GM12878 (cell line): ENCODE measurements around the gene NDUFC1. TPM values are rescaled to one million over a fixed set of nuclear protein-coding genes. Genes with fewer than 3 reads are reported as not detected.

Experiments used
- ATAC-seq: fragments of 200-7000 bp; cut with Tn5 transposase; 3 replicates; pipeline ENCODE4 v1.9.1; 2020; ENCODE audit warnings: mild to moderate bottlenecking, moderate library complexity
- BruUV-seq: library from RNA; stranded (reverse); fragments of 400-500 nt; replicated peaks from 2 replicates; lab custom pipeline; 2021; lab: Mats Ljungman, UMichigan
- CTCF ChIA-PET: fragments of 300-600 bp; sonication (Branson Sonifier 250); formaldehyde crosslinking; extraction: SDS; loops from one replicate; lab custom pipeline; 2021; ENCODE audit warnings: inconsistent platforms; lab: Yijun Ruan, JAX
- POLR2A ChIA-PET: fragments of 350-600 bp; formaldehyde crosslinking; extraction: SDS; loops from one replicate; lab custom pipeline; 2021; ENCODE audit warnings: inconsistent platforms; lab: Charles Lee
- RAD21 ChIA-PET: fragments of 300-600 bp; sonication (Branson Sonifier 250); formaldehyde crosslinking; loops from one replicate; lab custom pipeline; 2023; ENCODE audit warnings: antibody characterized with exemption; ENCODE audit not compliant: unreplicated experiment; lab: Charles Lee
- SMC1A ChIA-PET: fragments of 300-600 bp; sonication (Branson Sonifier 250); formaldehyde crosslinking; loops from one replicate; lab custom pipeline; 2023; ENCODE audit not compliant: unreplicated experiment, uncharacterized antibody; lab: Charles Lee
- DNase-seq: peaks from one replicate; pipeline ENCODE4 v3.0.0-alpha.2; 2011; ENCODE audit warnings: low read depth, low spot score
- FAIRE-seq: peaks from 3 replicates; lab custom pipeline; 2011; peaks lifted over from hg19 to GRCh38; lab: Jason Lieb, UNC
- H2AFZ ChIP-seq: 2 replicates; pipeline ENCODE4 v1.6.0; 2011; ENCODE audit warnings: low read depth, low read length, control low read depth; ENCODE audit not compliant: control insufficient read depth
- H3K27ac ChIP-seq: 2 replicates; pipeline ENCODE4 v1.5.1; 2011; ENCODE audit warnings: control low read depth; ENCODE audit not compliant: control insufficient read depth, insufficient read depth
- H3K27me3 ChIP-seq, 2 experiments: replicated peaks in 1 of 2; 2 replicates each; pipeline versions ENCODE4 v1.6.0 to v1.6.1; 2011; ENCODE audit warnings: low read length in 1 of 2; ENCODE audit not compliant: control insufficient read depth in 2 of 2, insufficient read depth in 2 of 2
- H3K36me3 ChIP-seq, 2 experiments: 2 replicates each; pipeline ENCODE4 v1.5.1; 2011; ENCODE audit warnings: low read length in 1 of 2; ENCODE audit not compliant: control insufficient read depth in 2 of 2, insufficient read depth in 2 of 2
- H3K4me1 ChIP-seq: 2 replicates; pipeline ENCODE4 v1.6.1; 2011; ENCODE audit warnings: mild to moderate bottlenecking, low read length, moderate library complexity, mixed read lengths; ENCODE audit not compliant: control insufficient read depth, insufficient read depth
- H3K4me2 ChIP-seq: 2 replicates; pipeline ENCODE4 v1.6.0; 2011; ENCODE audit warnings: control low read depth; ENCODE audit not compliant: control insufficient read depth, insufficient read depth
- H3K4me3 ChIP-seq: fragments of 200-600 bp; sonication (generic); 2 replicates; pipeline ENCODE4 v1.5.1; 2016
- H3K79me2 ChIP-seq: 2 replicates; pipeline ENCODE4 v1.6.0; 2011; ENCODE audit warnings: low read length; ENCODE audit not compliant: control insufficient read depth, insufficient read depth
- H3K9ac ChIP-seq: 2 replicates; pipeline ENCODE4 v1.8.0; 2011; ENCODE audit warnings: low read length, control low read depth, mixed read lengths; ENCODE audit not compliant: control insufficient read depth, insufficient read depth
- H3K9me3 ChIP-seq: replicated peaks from 3 replicates; pipeline ENCODE4 v1.5.1; 2011; ENCODE audit warnings: mild to moderate bottlenecking, low read length; ENCODE audit not compliant: control insufficient read depth, insufficient read depth
- H4K20me1 ChIP-seq: 2 replicates; pipeline ENCODE4 v1.6.0; 2011; ENCODE audit not compliant: control insufficient read depth, insufficient read depth
- EGR1 ChIP-seq, 2 experiments: IDR thresholded peaks; 1 replicate in 1 of 2; 2 replicates in 1 of 2; pipeline ENCODE4 v1.6.1; 2011 to 2012; ENCODE audit warnings: low read depth in 2 of 2, low read length in 2 of 2, borderline replicate concordance in 1 of 2, mild to moderate bottlenecking in 1 of 2, moderate library complexity in 1 of 2
- GATAD2B ChIP-seq: fragments of 450-650 bp; conservative IDR thresholded peaks from 2 replicates; pipeline ENCODE4 v1.6.1; 2017; ENCODE audit warnings: low read depth, mild to moderate bottlenecking, moderate library complexity
- NBN ChIP-seq: fragments of 450-650 bp; IDR thresholded peaks from 2 replicates; pipeline ENCODE4 v1.6.1; 2016
- POLR2A ChIP-seq: IDR thresholded peaks from 2 replicates; pipeline ENCODE4 v1.6.1; 2011; ENCODE audit warnings: low read depth, mild to moderate bottlenecking, low read length
- PRDM15 ChIP-seq: fragments of 450-650 bp; formaldehyde crosslinking; IDR thresholded peaks from 2 replicates; pipeline ENCODE4 v1.4.0; 2020; ENCODE audit warnings: mild to moderate bottlenecking, moderate library complexity
- RB1 ChIP-seq: fragments of 450-650 bp; formaldehyde crosslinking; IDR thresholded peaks from 2 replicates; pipeline ENCODE4 v1.6.1; 2017; ENCODE audit warnings: mild to moderate bottlenecking, borderline replicate concordance
- RBBP5 ChIP-seq: fragments of 200-600 bp; sonication (generic); conservative IDR thresholded peaks from 2 replicates; pipeline ENCODE4 v1.6.1; 2016
- SMARCA5 ChIP-seq: fragments of 450-650 bp; IDR thresholded peaks from 2 replicates; pipeline ENCODE4 v1.6.1; 2017; ENCODE audit warnings: mild to moderate bottlenecking
- SREBF1 ChIP-seq: IDR thresholded peaks from 2 replicates; pipeline ENCODE4 v1.6.1; 2012; ENCODE audit warnings: mild to moderate bottlenecking, low read length
- STAT1 ChIP-seq: fragments of 450-650 bp; conservative IDR thresholded peaks from 2 replicates; pipeline ENCODE4 v1.6.1; 2014; ENCODE audit warnings: antibody characterized with exemption, mild to moderate bottlenecking
- TAF1 ChIP-seq: IDR thresholded peaks from 2 replicates; pipeline ENCODE4 v1.6.1; 2011; ENCODE audit warnings: mild to moderate bottlenecking, low read depth, low read length, borderline replicate concordance
- ZBED1 ChIP-seq: IDR thresholded peaks from 2 replicates; pipeline ENCODE4 v1.6.1; 2016; ENCODE audit warnings: borderline replicate concordance
- ZZZ3 ChIP-seq: IDR thresholded peaks from 2 replicates; pipeline ENCODE4 v1.6.1; 2011; ENCODE audit warnings: low read depth; ENCODE audit not compliant: control insufficient read depth, insufficient read length
- WGBS: methylation state at CpG from one replicate; pipeline ENCODE4 v1.1.6; 2016; ENCODE audit warnings: low lambda C conversion rate; ENCODE audit not compliant: insufficient replicate concordance, insufficient coverage; ENCODE audit errors: missing lambda C conversion rate; 5-methylcytosine and 5-hydroxymethylcytosine counted together
- in situ Hi-C: fragments of 300-500 bp; cut with MboI; formaldehyde crosslinking; loops from 9 replicates; pipeline ENCODE4 v1.14.3; 2018; ENCODE audit warnings: mixed read lengths
- intact Hi-C: fragments of 100-400 bp; cut with micrococcal nuclease; formaldehyde crosslinking; loops from one replicate; pipeline ENCODE4 v1.14.2; 2022; ENCODE audit not compliant: unreplicated experiment
- polyA plus RNA-seq, 11 experiments: library from polyadenylated mRNA; depleted of rRNA in 4 of 11; unstranded in 6 of 11; stranded (reverse) in 5 of 11; fragments of >200 nt; fragmentation: Nextera tagmentation in 4 of 11; fragmentation: Illumina TruSeq in 1 of 11; extraction: Ambion mirVana in 4 of 11; extraction: Trizol in 1 of 11; gene quantifications; 1 replicate in 1 of 11; 2 replicates in 10 of 11; pipeline versions ENCODE4 v1.2.1 to v1.2.3, GENCODE V29; 2011 to 2016; ENCODE audit warnings: inconsistent platforms in 2 of 11, missing spikeins in 2 of 11, low read depth in 1 of 11
- total RNA-seq, 4 experiments: library from RNA; depleted of rRNA in 3 of 4; stranded (reverse); fragments of >200 nt in 3 of 4; fragmentation: Illumina TruSeq in 1 of 4; extraction: Trizol in 1 of 4; gene quantifications; 2 replicates each; pipeline versions ENCODE4 v1.2.1 to v1.2.3, GENCODE V29; 2013 to 2021

Gene NDUFC1
- total and polyA plus RNA-seq, 10 of the 15 experiments (the other 5 are each of a cell fraction or from before 2014, with no cell fraction given), result 25.5 to 242 (median 68.9) TPM

GRCh38 chr4:139299536-139299935, 2.7 kb downstream of the NDUFC1 start:
- RAD21 ChIA-PET, result interaction anchor here (0.7 to 1.8 kb wide), 6 partner anchors 24 to 364 kb away, joined by 3 to 5 read pairs (median 3); no protein-coding TSS in a partner anchor
- peak overlapping the region; percentile 26; the same call in 1 of the 2 replicates for H3K9ac ChIP-seq
- peaks cover 16% of the 10 kb centered on the region; the same call in 1 of the 2 replicates for H3K4me1 ChIP-seq
- H3K4me2 ChIP-seq, result peak overlapping the region; percentile 81
- H3K79me2 ChIP-seq, result peaks cover 50% of the 10 kb centered on the region
- BruUV-seq, result no TSS peak
- no peak for ATAC-seq
- H3K27me3 ChIP-seq, result no peaks in the 10 kb centered on the region
- H3K36me3 ChIP-seq, result peaks cover under 1 to 3% of the 10 kb centered on the region in 2 experiments; a peak in 1 of 4 replicates
- H3K27ac ChIP-seq, result no peak overlapping the region
- in situ Hi-C loops (loop anchor here (5.0 kb wide), 2 partner anchors 112 to 267 kb away; no protein-coding TSS in a partner anchor), intact Hi-C loops (no loop called here)
- H3K4me3 ChIP-seq, result peak overlapping the region; percentile 89
- no peak for FAIRE-seq
- SMC1A ChIA-PET, result interaction anchor here (0.8 to 3.1 kb wide), 14 partner anchors 10 to 269 kb away, joined by 3 to 20 read pairs (median 6); no protein-coding TSS in a partner anchor
- POLR2A ChIA-PET, result interaction anchor here (1.0 to 4.4 kb wide), 5 partner anchors 12 to 215 kb away, joined by 4 to 29 read pairs (median 20); partner anchors contain the start of gene ELF2
- CTCF ChIA-PET, result interaction anchor here (0.7 to 2.2 kb wide), 7 partner anchors 23 to 218 kb away, joined by 3 to 5 read pairs (median 3); no protein-coding TSS in a partner anchor
- no peak for DNase-seq
- TF ChIP-seq SREBF1 (no peak), RB1 (no peak), TAF1 (no peak), ZBED1 (no peak), RBBP5 (no peak), GATAD2B (no peak), NBN (no peak), PRDM15 (CRISPR knock-in tag) (no peak), EGR1 (IDR thresholded peaks at IDR 0.05; ENCODE audit: borderline replicate concordance in 1 of 2, low read depth in 2 of 2, low read length in 2 of 2) (no peak), ZZZ3 (no peak), SMARCA5 (no peak), POLR2A (no peak), STAT1 (no peak)
- H3K9me3 ChIP-seq, result no peaks in the 10 kb centered on the region; the same call in 1 of the 3 replicates
- no peak overlapping the region for H2AFZ ChIP-seq
- WGBS, result 100% methylated on average over 1 of the region's 1 CpG
- H4K20me1 ChIP-seq, result no peaks in the 10 kb centered on the region; the same call in 1 of the 2 replicates
